ENCODE data around the gene FANCI. TPM values are rescaled to one million over a fixed set of nuclear protein-coding genes. Genes with fewer than 3 reads are reported as not detected.

The FANCI gene
- total and polyA plus RNA-seq, 2 of the 13 experiments (the other 11 are each of a cell fraction or from before 2014, with no cell fraction given), result 15.7 to 68.8 TPM

GRCh38 chr15:89315375-89315929 lies 71.7 kb downstream of the FANCI start:
- Histone ChIP-seq H4K20me1 (ENCODE audit: insufficient read depth, low read length) (no peaks in the 10 kb centered on the region), H3K79me2 (ENCODE audit: insufficient read depth, low read length) (peaks cover 2% of the 10 kb centered on the region), H3K4me2 (ENCODE audit: low read depth, low read length) (peak overlapping the region; percentile 32), H3K4me1 (ENCODE audit: insufficient read depth, low read length) (peaks cover 36% of the 10 kb centered on the region), H3K27ac (ENCODE audit: extremely low read length, insufficient read depth, low read length) (peak overlapping the region; percentile 39), H3K9ac (ENCODE audit: insufficient read depth, low read depth, low read length) (no peak overlapping the region), H3K27me3 (ENCODE audit: control insufficient read depth in 1 of 2, insufficient read depth in 2 of 2, low read length in 2 of 2) (no peaks in the 10 kb centered on the region), H3K36me3 (replicated peaks in 1 of 2; ENCODE audit: control insufficient read depth in 1 of 2, insufficient read depth in 2 of 2, low read length in 2 of 2) (peaks cover 24 to 49% of the 10 kb centered on the region in 2 experiments), H2AFZ (ENCODE audit: low read length) (no peak overlapping the region), H3K4me3 (replicated peaks in 1 of 3; ENCODE audit: insufficient read depth in 1 of 3, low read depth in 2 of 3, low read length in 3 of 3) (no peak overlapping the region; a peak in 1 of 6 replicates), H3K9me3 (ENCODE audit: low read length) (no peaks in the 10 kb centered on the region)
- ChIA-PET POLR2A (interaction anchor here (0.7 kb wide), 1 partner anchor 8 kb away, joined by 3 read pairs; no protein-coding TSS in a partner anchor), CTCF (ENCODE audit: low intra/inter-chr PET ratio, low total read pairs) (no interaction called here)
- FAIRE-seq, result peak; percentile 4
- 48% methylated on average over 2 of the region's 2 CpGs for WGBS (ENCODE audit: low lambda C conversion rate)
- peak; percentile 66 for DNase-seq (ENCODE audit: low spot score)
- in situ Hi-C loops (cut with HindIII; ENCODE audit: extremely low pct_ligation_motif_present, low pct_unique_long_range_greater_than_20kb), result no loop called here
- ATAC-seq, result peak; percentile 64
- intact Hi-C loops (cut with micrococcal nuclease; ENCODE audit: unreplicated experiment), result no loop called here
- no TSS peak for BruUV-seq (replicated peaks)
- no peak for TF ChIP-seq ZBTB20 (CRISPR knock-in tag; IDR thresholded peaks at IDR 0.05; ENCODE audit: borderline replicate concordance, low read depth)
- no peak for TF ChIP-seq ZSCAN21 (CRISPR knock-in tag; IDR thresholded peaks at IDR 0.05; ENCODE audit: borderline replicate concordance)
- no peak for TF ChIP-seq ATF7-NPFF (CRISPR knock-in tag; IDR thresholded peaks at IDR 0.05; ENCODE audit: low read depth)
- 0 out of 2 replicates have a peak, but pooled peaks have one; percentile 37 for TF ChIP-seq DNMT1 (CRISPR knock-in tag; IDR thresholded peaks at IDR 0.05)
- peak; percentile 80 for TF ChIP-seq PAXIP1 (CRISPR knock-in tag; conservative IDR thresholded peaks at IDR 0.05)
- no peak for TF ChIP-seq RFXANK (CRISPR knock-in tag; IDR thresholded peaks at IDR 0.05)
- TF ChIP-seq NR2F6 (IDR thresholded peaks at IDR 0.05), result no peak
- TF ChIP-seq NR2F6 (CRISPR knock-in tag; IDR thresholded peaks at IDR 0.05), result peak; percentile 34; the same call in 1 of the 2 replicates
- TF ChIP-seq NFKBIZ (CRISPR knock-in tag; IDR thresholded peaks at IDR 0.05), result no peak
- no peak for TF ChIP-seq RARG (CRISPR knock-in tag; IDR thresholded peaks at IDR 0.05; ENCODE audit: low read depth)
- no peak for TF ChIP-seq MNT (IDR thresholded peaks at IDR 0.05)
- TF ChIP-seq FOXA3 (CRISPR knock-in tag; IDR thresholded peaks at IDR 0.05), result peak; percentile 26; the same call in 1 of the 2 replicates
- TF ChIP-seq SOX13 (IDR thresholded peaks at IDR 0.05), result no peak
- 0 out of 4 replicates have a peak, but pooled peaks of 1 of the 2 experiments have one; percentile 37 for TF ChIP-seq SOX13 (CRISPR knock-in tag; conservative IDR thresholded peaks at IDR 0.05 in 1 of 2, IDR thresholded peaks at IDR 0.05 in 1 of 2)
- TF ChIP-seq ZUFSP (CRISPR knock-in tag; IDR thresholded peaks at IDR 0.05; ENCODE audit: borderline replicate concordance), result no peak
- TF ChIP-seq HNF4A (CRISPR knock-in tag; IDR thresholded peaks at IDR 0.05), result peak; percentile 63
- TF ChIP-seq ZNF264 (CRISPR knock-in tag; IDR thresholded peaks at IDR 0.05), result no peak
- no peak for TF ChIP-seq SMAD1 (CRISPR knock-in tag; IDR thresholded peaks at IDR 0.05; ENCODE audit: borderline replicate concordance, low read depth)

All from HepG2 (cell line).